ENCODE results near the gene ZCCHC14.

ZCCHC14 gene

DNA sequence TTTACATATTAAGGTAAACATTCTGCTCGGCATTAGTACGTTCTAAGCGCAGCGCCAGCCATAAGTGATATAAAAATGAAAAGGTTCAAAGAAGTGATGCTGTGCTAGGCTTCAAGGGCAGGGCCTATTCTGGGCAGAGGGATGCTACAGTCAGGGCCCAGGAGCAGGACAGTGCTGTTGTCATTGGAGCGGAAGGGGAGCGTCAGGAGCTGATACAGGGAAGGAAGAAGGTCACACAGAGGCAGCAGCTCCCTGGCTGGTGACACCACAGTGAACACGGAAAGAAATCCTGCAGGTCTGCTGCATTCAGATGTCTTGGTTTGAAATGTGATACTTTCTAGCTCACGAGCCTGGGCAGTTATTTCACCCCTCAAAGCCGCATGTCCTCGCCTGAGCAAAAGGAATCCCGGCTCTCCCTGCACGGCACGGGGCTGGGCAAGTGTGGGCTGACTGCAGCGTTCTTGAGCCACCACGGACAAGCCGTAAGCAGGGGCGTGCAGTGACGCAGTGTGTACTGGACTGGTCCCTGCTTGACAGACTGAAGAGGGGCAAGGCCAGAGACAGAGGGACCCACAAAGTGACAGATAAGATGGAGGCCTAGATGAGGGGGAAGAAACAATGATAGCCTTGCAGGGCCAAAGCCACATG, 41.1 kb downstream of the ZCCHC14 start:
- no peak for DNase-seq

DNA sequence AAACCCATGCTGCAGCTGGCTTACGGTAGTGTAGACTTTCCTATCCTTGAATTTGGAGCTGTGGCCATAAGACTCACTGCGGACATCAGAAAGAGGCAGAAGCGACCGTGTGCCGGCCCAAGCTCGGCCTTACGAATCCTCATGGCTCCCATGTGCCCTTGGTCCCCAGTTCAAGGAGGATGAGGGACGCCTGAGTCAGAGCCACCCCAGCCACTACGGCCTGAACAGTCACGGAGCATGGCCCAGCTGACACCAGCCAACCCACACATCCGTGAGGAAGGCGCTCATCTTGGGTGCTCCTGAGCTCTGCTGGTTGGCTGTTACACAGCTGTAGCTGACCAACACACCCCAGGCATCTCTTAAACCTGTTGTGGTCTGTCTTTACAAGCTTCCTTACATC, 44.0 kb downstream of the ZCCHC14 start:
- no peak for DNase-seq

DNA sequence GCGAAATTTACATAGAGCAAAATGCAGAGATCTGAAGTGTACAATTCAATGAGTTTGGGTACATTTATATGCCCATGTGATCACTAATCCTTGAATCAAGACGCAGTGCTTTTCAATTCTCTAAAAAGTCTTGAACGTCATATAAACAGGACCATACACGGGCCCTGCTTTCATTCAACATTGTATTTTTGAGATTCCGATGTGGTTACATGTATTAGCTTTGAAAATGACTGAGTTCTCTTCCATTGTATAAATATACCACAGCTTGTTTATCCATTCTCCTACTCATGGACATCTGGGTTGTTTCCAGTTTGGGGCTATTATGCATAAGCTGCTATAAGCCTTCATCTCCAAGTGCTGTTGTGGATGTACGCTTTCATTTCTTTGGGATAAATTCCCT, 45.5 kb downstream of the ZCCHC14 start:
- no peak for DNase-seq

DNA sequence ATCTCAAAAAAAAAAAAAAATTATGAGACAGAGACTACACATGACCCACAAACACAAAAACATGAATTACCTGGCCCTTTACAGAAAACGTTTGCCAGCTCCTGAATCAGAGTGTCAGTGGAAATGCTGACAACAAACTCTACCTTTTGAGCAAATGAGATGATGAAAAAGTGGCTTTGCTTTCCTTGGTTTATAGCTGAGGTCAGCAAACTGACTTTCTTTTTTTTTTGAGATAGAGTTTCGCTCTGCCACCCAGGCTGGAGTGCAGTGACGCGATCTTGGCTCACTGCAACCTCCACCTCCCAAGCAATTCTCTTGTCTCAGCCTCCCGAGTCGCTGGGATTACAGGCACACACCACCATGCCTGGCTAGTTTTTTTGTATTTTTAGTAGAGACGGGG, 46.3 kb downstream of the ZCCHC14 start:
- no peak for DNase-seq

DNA sequence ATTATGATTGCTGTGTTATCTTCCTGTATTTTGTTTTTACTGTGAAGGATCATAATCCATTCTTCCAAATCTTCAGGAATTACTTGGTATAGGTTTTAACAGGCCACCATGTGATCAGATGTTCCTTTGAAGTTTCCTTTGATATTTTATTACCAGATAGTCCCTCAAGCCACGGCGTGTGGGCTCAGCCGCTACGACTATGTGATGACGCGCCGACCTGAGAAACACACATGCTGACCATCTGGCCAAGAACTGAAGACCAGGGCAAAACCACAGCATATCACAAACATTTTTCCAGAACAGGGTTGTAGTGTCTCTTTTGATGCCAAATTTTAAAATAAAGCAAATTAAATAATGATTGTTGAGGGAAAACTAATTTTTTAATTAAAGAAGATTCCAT, 47.3 kb downstream of the ZCCHC14 start:
- DNase-seq, result no peak

DNA sequence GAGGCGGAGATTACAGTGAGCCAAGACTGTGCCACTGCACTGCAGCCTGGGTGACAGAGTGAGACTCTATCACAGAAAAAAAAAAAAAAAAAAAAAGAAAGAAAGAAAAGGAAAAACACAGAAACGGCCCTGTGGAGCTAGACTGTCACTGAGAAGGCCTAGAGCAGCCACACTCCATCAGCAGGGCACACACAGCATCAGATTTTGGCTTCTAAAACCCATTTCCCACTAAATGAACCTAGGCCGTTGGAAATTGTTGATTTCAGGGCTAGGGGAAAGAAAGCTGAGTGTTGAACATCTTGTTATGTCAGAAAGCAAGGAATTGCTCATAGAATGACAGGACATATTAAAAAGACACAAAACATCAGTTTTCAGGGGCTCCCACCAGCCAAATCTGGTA, 48.9 kb downstream of the ZCCHC14 start:
- DNase-seq, result no peak

DNA sequence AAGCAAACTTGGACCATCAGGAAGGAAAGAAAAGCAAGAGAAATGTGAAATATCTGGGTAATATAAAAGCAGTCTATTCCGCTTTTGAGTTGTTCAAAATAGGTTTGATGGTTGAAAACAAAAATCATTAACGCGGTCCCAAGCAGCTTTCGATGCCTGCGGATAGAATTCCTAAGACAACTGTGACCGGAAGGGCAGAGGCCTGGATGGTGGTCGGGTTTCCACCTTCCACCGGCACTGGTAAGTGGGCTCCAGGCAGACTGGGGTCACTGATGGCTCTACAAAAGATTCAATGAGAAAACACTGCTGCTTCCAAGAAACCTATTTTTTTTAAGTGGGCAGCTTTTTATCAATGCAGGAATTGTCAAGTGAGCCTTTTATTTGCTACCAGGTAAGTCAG, 49.8 kb downstream of the ZCCHC14 start:
- no peak for DNase-seq

DNA sequence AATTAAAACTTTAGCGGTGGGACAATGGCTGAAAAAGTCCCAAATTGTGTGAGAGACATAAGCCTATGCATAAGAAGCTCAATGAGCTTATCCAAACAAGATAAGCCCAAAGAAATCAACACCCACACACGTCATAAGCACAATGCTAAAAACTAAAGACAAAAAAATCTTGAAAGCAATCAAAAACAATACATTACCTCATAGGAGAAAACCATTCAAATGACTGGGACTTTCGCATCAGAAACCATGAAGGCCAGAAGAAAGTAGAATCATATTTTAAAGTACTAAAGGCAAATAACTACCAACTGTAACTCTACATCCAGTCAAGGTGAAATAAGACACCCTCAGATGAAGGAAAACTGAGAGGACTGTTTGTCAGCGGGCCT, 50.2 kb downstream of the ZCCHC14 start:
- no peak for DNase-seq

DNA sequence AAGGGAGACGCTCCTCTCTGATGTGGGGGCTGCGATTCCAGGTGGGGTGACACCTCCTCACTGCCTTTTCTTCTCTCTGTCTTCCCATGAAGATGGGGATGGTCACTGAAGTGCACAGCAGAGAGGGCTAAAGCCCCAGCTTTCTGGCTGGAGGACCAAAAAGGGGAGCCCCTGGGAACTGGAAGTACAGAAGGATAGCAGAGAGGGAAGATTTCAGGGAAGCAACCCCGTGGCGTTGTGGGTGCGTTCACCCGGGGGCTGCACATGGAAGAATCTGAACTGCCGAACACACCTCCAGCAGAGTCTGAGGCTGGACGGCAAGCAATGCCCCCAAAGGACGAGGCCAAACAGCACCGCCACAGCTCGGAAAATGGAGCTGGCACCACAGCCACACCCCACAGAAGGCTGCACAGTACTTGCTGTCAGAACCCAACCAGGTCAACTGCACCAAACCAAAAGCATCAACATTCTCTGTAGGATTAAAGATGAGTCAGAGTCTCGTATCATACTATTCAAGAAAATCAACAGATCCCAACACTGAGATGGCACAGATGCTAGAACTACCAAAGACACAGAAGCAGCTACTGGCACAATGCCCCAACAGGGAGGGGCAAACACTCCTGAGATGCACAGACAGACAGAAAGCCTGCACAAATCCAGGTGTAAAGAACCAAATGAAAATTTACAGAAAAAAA, 50.8 kb downstream of the ZCCHC14 start:
- DNase-seq, result no peak

DNA sequence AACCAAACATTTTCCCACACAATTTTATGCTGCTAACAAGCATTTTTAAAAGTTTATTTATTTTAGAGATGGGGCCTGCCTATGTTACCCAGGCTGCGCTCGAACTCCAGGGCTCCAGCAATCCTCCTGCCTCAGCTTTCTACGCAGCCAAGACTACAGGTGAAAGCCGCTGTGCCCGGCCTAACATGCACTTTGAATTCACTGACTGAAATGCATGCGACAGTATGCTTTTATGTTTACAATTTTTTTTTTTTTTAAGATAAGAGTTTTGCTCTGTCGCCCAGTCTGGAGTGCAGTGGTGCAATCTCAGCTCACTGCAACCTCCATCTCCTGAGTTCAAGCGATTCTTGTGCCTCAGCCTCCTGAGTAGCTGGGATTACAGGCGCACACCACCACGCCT, 52.9 kb downstream of the ZCCHC14 start:
- DNase-seq, result no peak

DNA sequence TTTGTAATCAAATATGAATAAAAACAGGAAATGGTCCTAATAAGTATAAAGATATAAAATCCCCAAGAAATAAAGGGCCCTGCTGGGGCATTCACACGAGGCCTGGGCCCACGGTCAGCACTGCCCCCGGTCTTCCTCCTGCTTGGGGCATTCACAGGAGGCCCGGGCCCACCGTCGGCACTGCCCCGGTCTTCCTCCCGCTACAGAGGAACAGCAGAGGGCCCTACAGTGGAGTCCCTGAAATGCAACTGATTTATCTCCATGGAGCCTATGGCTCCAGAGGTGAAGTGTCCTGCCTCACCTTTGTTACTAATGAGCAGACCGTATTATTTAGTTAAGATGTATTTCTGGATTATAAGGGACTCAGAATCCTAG, 54.2 kb downstream of the ZCCHC14 start:
- DNase-seq, result no peak

DNA sequence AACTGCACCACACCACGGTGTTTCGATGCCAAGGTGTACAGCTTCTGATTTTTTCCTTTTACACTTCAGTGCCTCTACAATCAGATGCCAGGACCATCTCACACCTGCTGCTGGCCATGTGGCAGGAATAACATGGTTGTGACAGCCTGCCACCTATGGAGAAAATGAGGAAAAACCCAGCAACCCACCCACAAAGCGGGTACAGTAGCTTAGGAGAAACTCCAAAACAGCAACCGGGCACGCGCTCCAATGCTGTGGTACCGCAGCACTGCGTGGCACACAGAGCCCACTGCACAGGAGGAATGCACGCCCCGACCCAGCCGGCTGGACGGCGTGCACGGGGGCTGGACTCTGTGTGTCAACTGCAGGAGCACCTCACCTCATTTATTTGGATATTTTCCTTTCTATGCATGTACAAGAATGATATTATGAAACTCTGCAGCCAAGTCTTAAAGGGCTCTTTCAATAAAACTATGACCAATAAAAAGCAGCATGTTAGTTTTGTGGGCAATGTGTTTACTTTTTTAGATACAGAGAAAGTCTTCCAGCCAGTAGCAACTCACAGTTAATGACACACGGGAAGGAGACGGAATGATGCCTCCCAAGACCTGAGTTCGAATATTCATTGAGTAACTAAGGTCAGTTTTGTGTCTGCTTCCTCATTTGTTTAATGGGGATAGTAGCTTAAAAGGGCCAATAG, 54.8 kb downstream of the ZCCHC14 start:
- DNase-seq, result no peak

DNA sequence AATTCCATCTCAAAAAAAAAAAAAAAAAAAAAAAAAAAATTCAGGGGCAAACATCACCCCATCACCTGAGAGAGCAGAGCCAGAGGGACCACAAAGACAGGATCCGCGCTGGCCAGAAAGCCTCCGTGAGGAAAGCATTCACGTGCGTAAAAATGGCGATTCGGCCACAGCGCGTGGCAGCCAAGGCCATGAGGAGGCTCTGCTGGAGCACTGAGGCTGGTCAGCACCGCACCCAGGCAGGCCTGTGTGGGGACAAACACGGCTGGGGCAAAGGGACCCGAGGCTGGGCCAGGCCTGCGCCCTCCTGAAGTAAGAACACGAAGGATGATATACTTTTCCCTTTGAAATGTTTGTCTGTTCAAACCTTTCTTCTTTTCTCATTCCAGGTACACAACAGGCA, 55.5 kb downstream of the ZCCHC14 start:
- DNase-seq, result no peak

DNA sequence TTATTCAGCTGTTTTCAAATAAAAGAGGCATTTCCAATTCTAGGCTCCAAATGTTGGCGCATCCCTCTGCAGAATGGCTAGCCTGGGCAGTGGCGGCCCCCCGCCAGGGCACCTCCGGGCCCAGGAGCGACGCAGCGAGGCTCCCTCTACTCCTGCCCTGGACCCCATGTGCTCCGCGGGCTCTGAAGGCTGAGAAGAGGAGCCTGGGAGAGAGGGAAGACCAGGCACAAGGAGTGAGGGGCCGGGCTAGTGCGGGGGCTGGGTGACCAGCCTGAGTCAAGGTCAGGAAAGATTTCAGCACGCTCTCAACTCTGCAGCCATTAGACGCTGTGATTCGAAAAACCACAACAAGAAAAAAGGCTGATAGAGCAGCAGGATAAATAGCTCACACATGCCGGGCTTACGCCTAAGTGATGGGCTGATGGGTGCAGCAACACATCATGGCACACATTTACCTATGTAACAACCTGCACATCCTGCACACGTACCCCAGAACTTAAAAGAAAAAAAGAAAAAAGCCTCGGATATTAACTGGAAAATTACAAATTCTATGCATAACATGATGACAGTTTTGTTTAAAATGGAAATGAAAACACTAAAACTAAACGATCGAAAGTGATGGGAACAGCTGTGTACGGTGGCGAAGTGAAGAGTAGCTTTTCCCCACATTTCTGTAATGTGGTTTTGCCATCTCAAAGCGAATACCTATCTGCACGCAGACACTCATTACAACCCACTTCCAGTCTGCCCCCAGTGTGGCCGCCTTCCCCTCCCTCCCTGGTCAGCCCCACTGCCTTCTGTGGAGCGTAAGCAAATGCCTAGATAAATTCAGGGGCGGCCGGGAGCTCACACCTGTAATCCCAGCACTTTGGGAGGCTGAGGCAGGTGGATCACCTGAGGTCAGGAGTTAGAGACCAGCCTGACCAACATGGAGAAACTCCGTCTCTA, 56.3 kb downstream of the ZCCHC14 start:
- DNase-seq, result no peak

DNA sequence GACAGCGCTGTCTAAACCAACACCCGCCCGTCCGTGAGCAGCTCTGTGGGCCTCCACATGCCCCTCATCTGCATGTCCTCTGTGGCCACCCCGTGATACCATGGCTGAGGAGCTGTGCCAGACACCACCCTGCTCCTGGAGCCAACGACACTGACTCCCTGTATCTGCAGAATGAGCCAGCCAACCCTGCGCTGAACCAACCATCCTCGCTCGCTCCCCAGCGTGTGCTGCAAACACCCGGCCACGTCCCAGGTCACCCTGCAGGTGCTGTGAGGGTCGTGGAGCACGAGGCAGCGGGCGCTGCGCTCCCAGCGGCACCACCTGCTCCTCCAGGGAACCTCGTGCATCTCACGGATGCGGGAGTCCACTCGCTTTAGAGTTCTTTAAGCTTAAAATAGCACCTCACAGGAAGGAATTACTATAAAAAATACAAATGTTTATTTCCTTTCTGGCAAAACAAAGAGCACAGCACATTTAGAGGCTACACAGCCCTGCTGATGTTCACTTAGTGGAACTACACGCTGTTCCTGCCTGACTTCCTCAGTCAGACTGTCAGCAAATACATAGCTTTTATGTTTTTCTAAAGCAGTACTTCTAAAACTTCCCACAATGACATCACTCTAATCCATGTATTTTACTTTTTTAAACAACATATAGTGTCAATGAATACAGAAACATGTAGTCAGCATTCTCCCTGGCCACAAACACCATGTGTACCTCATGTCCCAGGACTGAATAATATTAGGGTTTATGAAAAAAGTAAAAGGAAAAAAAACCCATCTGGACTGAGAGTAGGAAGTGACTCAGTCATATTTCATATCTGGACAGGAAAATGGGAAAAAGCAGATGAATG, 57.2 kb downstream of the ZCCHC14 start:
- DNase-seq, result no peak

DNA sequence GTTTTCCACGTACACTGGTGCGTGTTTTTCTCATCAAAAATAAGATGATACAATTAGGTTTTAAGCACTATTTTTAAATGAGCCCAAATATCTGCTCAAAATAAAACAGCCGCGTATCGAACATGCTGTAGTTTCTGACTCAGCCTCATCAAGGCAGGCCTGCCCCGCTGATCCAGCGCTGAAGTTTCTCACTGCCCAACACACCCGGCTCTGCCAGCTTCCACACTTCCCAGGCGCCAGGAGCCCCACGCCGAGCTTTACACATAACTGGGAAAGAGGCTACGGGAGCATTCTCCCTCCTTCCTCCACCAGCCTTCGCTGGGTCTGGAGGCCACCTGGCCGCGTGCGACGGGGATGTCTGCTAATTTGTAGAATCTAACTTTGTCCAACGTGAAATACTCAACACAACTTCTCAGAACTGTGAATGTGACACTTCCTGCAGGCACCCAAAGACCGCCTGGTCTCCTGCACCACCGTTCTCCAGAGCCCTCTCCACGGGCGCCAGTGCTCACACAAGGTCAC, 58.6 kb downstream of the ZCCHC14 start:
- no peak for DNase-seq

DNA sequence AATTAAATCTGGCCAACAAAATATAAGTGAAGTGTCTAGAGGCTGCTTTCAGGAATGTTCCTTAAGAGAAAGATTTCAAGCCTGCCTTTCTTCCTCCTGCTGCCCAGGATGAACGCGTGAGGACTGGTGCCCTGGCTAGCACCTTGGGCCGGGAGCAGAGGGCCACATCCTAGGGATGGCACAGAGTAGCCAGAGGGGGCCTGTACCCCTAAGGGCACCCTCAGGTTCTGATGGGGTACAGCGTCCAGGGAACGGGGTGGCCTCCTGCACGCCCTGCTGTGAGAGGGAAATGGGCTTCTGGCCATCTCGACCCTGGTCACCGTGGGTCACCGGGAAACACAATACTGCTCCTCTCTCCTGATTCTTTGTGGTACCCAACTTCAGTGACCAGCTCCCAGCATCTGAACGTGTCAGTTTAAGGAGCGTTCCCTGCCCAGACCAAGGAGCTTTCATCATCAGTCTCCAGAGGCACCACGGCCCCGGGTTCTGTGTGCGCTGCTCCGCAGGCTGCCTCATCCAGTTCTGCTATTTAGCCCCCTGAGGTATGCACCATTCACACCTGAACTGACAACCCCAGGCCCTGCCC, 60.4 kb downstream of the ZCCHC14 start:
- DNase-seq, result no peak

DNA sequence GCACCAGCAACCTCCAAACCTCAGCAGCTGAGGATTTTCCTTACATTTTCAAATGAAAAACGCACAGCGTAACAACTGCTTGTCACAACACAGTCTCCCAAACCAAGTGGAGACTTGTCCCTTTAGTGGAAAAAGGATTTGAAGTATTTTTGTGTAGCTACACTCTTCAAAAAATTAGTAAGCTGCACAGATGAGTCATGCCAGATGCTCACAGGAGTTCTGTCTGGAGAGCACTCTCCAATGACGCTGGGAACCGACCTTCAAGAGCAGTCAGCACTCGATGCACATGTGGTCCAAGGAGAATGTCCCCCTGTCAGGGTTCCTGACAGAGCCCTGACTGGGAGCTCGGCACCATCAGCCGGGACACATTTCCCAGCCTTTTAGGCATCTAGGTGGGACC, 60.9 kb downstream of the ZCCHC14 start:
- no peak for DNase-seq

DNA sequence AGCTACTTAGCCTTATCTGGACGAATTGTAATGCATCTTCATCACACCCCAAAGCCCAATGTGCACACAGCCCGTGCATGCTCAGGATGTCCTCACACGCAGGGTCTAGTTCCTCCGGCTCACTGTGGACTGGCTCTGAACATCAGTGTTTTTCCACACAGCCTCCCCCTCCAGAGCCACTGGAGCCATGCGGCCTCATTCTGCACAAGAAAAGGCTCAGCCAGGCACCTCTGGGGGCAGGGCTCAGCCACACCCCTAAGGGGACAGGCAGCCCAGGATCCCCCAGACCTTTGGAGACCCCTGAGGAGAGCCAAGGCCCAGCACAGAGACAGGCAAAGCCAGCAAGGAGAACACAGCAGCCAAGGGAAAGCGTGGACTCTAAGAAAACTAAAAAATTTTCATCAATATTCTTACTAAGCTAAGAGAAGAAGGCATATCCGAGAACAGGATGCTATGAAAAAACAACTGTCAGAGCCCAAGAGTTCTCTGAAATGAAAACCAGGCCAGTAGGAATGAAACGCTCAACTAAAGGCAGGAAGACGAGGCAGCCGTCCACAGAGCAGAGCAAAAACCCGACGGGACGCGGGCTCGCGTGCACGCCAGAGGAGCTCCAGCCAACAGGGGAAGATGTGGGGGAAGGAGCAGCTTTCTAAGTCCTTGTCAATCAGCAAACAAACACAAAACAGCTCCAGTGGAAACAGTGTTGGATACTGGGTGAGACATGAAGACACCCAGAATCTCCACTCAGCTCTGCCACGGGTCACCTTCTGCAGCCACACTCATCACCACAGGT, 66.2 kb downstream of the ZCCHC14 start:
- DNase-seq, result no peak

DNA sequence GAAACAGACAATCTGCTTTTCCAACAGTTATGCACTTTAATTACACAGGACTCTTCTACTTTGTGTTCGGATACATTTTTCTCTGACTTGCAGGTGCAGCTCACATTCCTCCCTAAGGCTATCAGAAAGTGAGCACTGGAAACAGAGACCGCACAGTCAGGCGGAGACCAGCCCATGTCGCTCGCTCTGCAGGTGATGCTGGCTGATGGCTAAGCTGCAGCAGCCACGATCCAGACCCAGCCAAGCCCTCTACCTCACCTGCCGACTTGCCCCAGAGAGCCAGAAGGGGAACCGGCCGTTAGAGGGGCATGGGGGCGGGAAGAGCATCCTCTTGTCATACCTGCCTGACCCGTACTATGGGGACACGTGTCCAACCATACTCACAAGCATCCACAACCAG, 66.9 kb downstream of the ZCCHC14 start:
- no peak for DNase-seq

DNA sequence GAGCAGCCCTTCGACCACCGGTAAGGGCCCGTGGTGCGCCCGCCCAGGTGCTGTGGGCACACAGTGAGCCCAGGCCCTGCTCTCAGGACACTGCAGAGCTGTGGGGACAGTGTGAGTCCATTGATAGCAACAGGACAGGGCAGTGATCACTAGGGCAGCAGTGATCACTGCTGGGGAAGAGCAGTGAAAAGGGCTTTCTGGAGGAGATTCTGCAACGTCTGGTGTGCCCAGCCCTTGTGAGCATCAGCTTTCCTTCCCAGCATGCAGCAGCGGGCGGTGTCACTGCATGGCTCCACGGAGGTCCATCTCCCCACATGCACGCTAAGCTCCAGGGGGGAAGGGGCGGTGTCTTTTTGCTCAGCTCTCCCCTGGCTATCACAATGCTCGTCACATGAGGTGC, 68.6 kb downstream of the ZCCHC14 start:
- no peak for DNase-seq

Data from NCI-H1105 treated with DMSO at 0.1 percent for 48 hours (cell line).